RPMI8226 (cell line): ENCODE results near the gene ZBTB48.
"Not testable (repeated sequence)": the region's sequence is repeated elsewhere in the genome, so short reads cannot be mapped to it uniquely, and the experiment has no call there.

Source experiments
- DNase-seq: peaks from one replicate; pipeline ENCODE4 v3.0.0-alpha.2; 2015

ZBTB48 gene

GRCh38 chr1:6635910-6636760 lies 56.3 kb downstream of the ZBTB48 start:
- DNase-seq: no peak

GRCh38 chr1:6636778-6637177 lies 57.0 kb downstream of the ZBTB48 start:
- DNase-seq: not testable (repeated sequence)

- no peak for DNase-seq
Observed at GRCh38 chr1:6637770-6638169, 58.0 kb downstream of the ZBTB48 start.

GRCh38 chr1:6638226-6638625 lies 58.4 kb downstream of the ZBTB48 start:
- DNase-seq: no peak
